Neuronal stem cell (in vitro differentiated cells): ENCODE results near the gene NUP54.

Source experiments
- DNase-seq: peaks from one replicate; pipeline ENCODE4 v3.0.0-alpha.2; 2013; ENCODE audit warnings: low spot score
- H2AFZ ChIP-seq: one replicate; pipeline ENCODE4 v1.6.1; 2013; ENCODE audit warnings: mild to moderate bottlenecking, low read length, inconsistent platforms
- H2AK5ac ChIP-seq: 2 replicates; pipeline ENCODE4 v1.6.1; 2013; ENCODE audit warnings: low read depth, mild to moderate bottlenecking, inconsistent platforms, low read length, moderate library complexity, mixed read lengths
- H2BK120ac ChIP-seq: 2 replicates; pipeline ENCODE4 v1.6.1; 2013; ENCODE audit warnings: low read depth, mild to moderate bottlenecking, inconsistent platforms, low read length, moderate library complexity, mixed read lengths
- H2BK12ac ChIP-seq: one replicate; pipeline ENCODE4 v1.6.1; 2013; ENCODE audit warnings: low read length, inconsistent platforms
- H2BK15ac ChIP-seq: 2 replicates; pipeline ENCODE4 v1.6.1; 2013; ENCODE audit warnings: mild to moderate bottlenecking, low read length, inconsistent platforms, mixed read lengths
- H2BK5ac ChIP-seq: one replicate; pipeline ENCODE4 v1.6.1; 2013; ENCODE audit warnings: inconsistent platforms, mild to moderate bottlenecking, low read length, moderate library complexity
- H3K14ac ChIP-seq: one replicate; pipeline ENCODE4 v1.6.1; 2013; ENCODE audit warnings: low read length, inconsistent platforms
- H3K18ac ChIP-seq: 2 replicates; pipeline ENCODE4 v1.6.1; 2013; ENCODE audit warnings: low read length, inconsistent platforms
- H3K23ac ChIP-seq: 2 replicates; pipeline ENCODE4 v1.6.1; 2013; ENCODE audit warnings: low read depth, mild to moderate bottlenecking, mixed read lengths, low read length, inconsistent platforms; ENCODE audit not compliant: poor library complexity
- H3K27ac ChIP-seq: replicated peaks from 3 replicates; pipeline ENCODE4 v1.5.1; 2013; ENCODE audit warnings: low read length, inconsistent platforms
- H3K27me3 ChIP-seq, 3 experiments: 2 replicates each; pipeline ENCODE4 v1.6.1; 2013; ENCODE audit warnings: low read length in 3 of 3, mild to moderate bottlenecking in 2 of 3, inconsistent platforms in 1 of 3, low read depth in 1 of 3, mixed read lengths in 1 of 3, moderate library complexity in 1 of 3; ENCODE audit not compliant: control insufficient read depth in 3 of 3, insufficient read depth in 3 of 3
- H3K36me3 ChIP-seq, 2 donors: replicated peaks in 1 of 2; 2 replicates each; pipeline ENCODE4 v1.6.1; 2013; ENCODE audit warnings: low read length in 2 of 2; ENCODE audit not compliant: control insufficient read depth in 2 of 2, insufficient read depth in 2 of 2
- H3K4ac ChIP-seq: 2 replicates; pipeline ENCODE4 v1.6.1; 2013; ENCODE audit warnings: inconsistent platforms, mild to moderate bottlenecking, low read length, moderate library complexity
- H3K4me1 ChIP-seq, 2 donors: 1 replicate in 1 of 2; 2 replicates in 1 of 2; pipeline ENCODE4 v1.6.1; 2013; ENCODE audit warnings: low read length in 2 of 2, low read depth in 1 of 2; ENCODE audit not compliant: control insufficient read depth in 2 of 2, insufficient read depth in 1 of 2
- H3K4me2 ChIP-seq: one replicate; pipeline ENCODE4 v1.6.1; 2013; ENCODE audit warnings: mild to moderate bottlenecking, low read length, inconsistent platforms; ENCODE audit not compliant: insufficient read depth, poor library complexity, severe bottlenecking
- H3K4me3 ChIP-seq, 2 donors: 2 replicates each; pipeline ENCODE4 v1.5.1; 2013; ENCODE audit warnings: low read length in 2 of 2, mild to moderate bottlenecking in 2 of 2, inconsistent platforms in 1 of 2, moderate library complexity in 1 of 2
- H3K79me1 ChIP-seq: one replicate; pipeline ENCODE4 v1.6.1; 2013; ENCODE audit warnings: low read depth, mild to moderate bottlenecking, inconsistent platforms, low read length, moderate library complexity
- H3K9ac ChIP-seq: one replicate; pipeline ENCODE4 v1.6.1; 2013; ENCODE audit warnings: mild to moderate bottlenecking, low read depth, low read length, inconsistent platforms; ENCODE audit not compliant: poor library complexity
- H3K9me3 ChIP-seq, 2 donors: replicated peaks in 1 of 2; 2 replicates each; pipeline versions ENCODE3 to v1.6.1; 2013; ENCODE audit warnings: low read length in 2 of 2, mild to moderate bottlenecking in 2 of 2, inconsistent platforms in 1 of 2, low read depth in 1 of 2, mixed read lengths in 1 of 2, moderate library complexity in 1 of 2; ENCODE audit not compliant: control insufficient read depth in 2 of 2, insufficient read depth in 1 of 2
- H4K8ac ChIP-seq: one replicate; pipeline ENCODE4 v1.6.1; 2013; ENCODE audit warnings: low read depth, mild to moderate bottlenecking, inconsistent platforms, low read length, moderate library complexity
- H4K91ac ChIP-seq: one replicate; pipeline ENCODE4 v1.6.1; 2013; ENCODE audit warnings: low read length, low read depth, mild to moderate bottlenecking, inconsistent platforms; ENCODE audit not compliant: poor library complexity
- WGBS, 2 donors: extraction: QIAGEN DNeasy Blood & Tissue Kit; methylation state at CpG; one replicate each; pipeline ENCODE4 v1.1.7; 2013; ENCODE audit warnings: missing lambda C conversion rate in 2 of 2, mixed read lengths in 1 of 2; ENCODE audit not compliant: insufficient read length in 2 of 2, insufficient replicate concordance in 1 of 2; ENCODE audit errors: extremely low coverage in 2 of 2; 5-methylcytosine and 5-hydroxymethylcytosine counted together

NUP54 gene

DNA sequence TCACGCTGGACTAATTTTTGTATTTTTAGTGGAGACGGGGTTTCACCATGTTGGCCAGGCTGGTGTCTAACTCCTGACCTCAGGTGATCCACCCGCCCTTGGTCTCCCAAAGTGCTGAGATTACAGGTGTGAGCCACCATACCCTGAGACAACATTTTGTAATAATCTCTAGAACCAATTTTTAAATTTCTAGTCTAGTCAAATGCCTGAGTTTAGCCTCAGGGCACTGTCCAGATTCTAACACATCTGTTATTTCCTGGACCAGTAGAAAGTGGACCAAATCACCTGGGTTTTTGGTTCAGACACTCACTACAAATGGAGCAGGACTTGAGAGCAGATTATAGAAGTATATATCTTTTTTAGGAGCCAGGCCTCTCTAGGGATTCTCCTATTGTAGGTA, 52.1 kb downstream of the NUP54 start:
- H2BK12ac ChIP-seq, result no peak overlapping the region
- H3K4me1 ChIP-seq, result no peaks in the 10 kb centered on the region
- no peak for DNase-seq
- no peaks in the 10 kb centered on the region for H3K9me3 ChIP-seq
- H2BK120ac ChIP-seq, result no peak overlapping the region
- no peak overlapping the region for H2AFZ ChIP-seq
- no peak overlapping the region for H3K14ac ChIP-seq
- H3K4ac ChIP-seq, result no peak overlapping the region
- H3K79me1 ChIP-seq, result no peaks in the 10 kb centered on the region
- H4K91ac ChIP-seq, result no peak overlapping the region
- H3K27me3 ChIP-seq, result peaks cover 0 to 12% (median 0%) of the 10 kb centered on the region in 3 experiments
- no peak overlapping the region for H3K23ac ChIP-seq
- no peak overlapping the region for H3K4me2 ChIP-seq
- no peak overlapping the region for H2BK15ac ChIP-seq
- no peak overlapping the region for H4K8ac ChIP-seq
- H2BK5ac ChIP-seq, result no peak overlapping the region
- no peak overlapping the region for H3K4me3 ChIP-seq
- no peak overlapping the region for H3K27ac ChIP-seq
- H3K18ac ChIP-seq, result no peak overlapping the region
- no peak overlapping the region for H2AK5ac ChIP-seq
- no CpG with 5 or more reads among the region's 3 CpGs for WGBS, 2 donors
- H3K36me3 ChIP-seq, result no peaks in the 10 kb centered on the region
- H3K9ac ChIP-seq, result no peak overlapping the region

DNA sequence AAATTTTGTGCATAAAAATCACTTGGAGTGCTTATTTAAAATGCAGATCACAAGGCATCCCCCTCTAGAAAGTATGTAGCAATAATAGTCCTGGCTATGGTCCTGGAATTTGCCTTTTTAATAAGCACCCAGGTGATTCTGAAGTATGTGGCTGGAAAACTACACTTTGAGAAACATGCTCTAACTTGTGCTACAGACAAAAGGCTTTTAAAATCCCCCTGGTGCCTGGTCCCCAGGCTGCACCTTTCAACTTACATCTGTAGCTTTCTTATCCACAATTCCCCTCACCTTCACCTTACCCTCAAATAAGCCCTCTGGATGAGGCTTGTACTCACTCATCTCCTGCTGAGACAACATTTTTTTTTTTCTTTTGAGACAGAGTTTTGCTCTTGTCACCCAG, 52.6 kb downstream of the NUP54 start:
- Histone ChIP-seq H4K91ac (no peak overlapping the region), H3K9me3 (no peaks in the 10 kb centered on the region), H3K4me3 (no peak overlapping the region), H3K14ac (no peak overlapping the region), H2AFZ (no peak overlapping the region), H3K18ac (no peak overlapping the region), H3K27me3 (peaks cover 0 to 12% (median 0%) of the 10 kb centered on the region in 3 experiments), H3K27ac (no peak overlapping the region), H2BK15ac (no peak overlapping the region), H2BK12ac (no peak overlapping the region), H2BK120ac (no peak overlapping the region), H3K4me2 (no peak overlapping the region), H4K8ac (no peak overlapping the region), H3K4ac (no peak overlapping the region), H3K23ac (no peak overlapping the region), H3K9ac (no peak overlapping the region), H2AK5ac (no peak overlapping the region), H2BK5ac (no peak overlapping the region), H3K79me1 (no peaks in the 10 kb centered on the region), H3K4me1 (no peaks in the 10 kb centered on the region), H3K36me3 (no peaks in the 10 kb centered on the region)
- DNase-seq, result no peak

DNA sequence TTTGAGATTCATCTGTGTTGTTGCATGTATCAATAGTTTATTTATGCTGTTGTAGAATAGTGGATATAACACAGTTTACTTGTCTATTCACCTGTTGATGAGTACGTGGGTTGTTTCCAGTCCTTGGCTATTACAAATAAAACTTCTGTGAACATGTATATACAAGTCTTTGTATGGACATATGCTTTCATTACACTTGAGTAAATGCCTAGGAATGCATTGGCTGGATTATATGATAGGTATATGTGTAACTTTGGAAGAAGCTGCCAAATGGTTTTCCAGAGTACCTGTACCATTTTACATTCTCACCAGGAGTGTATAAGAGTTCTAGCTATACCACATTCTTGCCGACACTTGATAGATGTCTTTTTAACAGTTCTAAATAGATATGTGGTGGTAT, 57.1 kb downstream of the NUP54 start:
- Histone ChIP-seq H3K79me1 (no peaks in the 10 kb centered on the region), H3K27me3 (peaks cover 0 to 14% (median 0%) of the 10 kb centered on the region in 3 experiments), H3K14ac (no peak overlapping the region), H3K4me2 (no peak overlapping the region), H3K9ac (no peak overlapping the region), H3K36me3 (no peaks in the 10 kb centered on the region), H3K9me3 (no peaks in the 10 kb centered on the region), H3K4me1 (peaks cover 0 to 3% of the 10 kb centered on the region in 2 donors), H2BK120ac (no peak overlapping the region), H2BK15ac (no peak overlapping the region), H4K91ac (no peak overlapping the region), H2BK5ac (no peak overlapping the region), H3K27ac (no peak overlapping the region), H4K8ac (no peak overlapping the region), H3K4ac (no peak overlapping the region), H2AFZ (no peak overlapping the region), H3K23ac (no peak overlapping the region), H2BK12ac (no peak overlapping the region), H2AK5ac (no peak overlapping the region), H3K4me3 (no peak overlapping the region), H3K18ac (no peak overlapping the region)
- no CpG with 5 or more reads among the region's 2 CpGs for WGBS, 2 donors
- DNase-seq, result no peak

DNA sequence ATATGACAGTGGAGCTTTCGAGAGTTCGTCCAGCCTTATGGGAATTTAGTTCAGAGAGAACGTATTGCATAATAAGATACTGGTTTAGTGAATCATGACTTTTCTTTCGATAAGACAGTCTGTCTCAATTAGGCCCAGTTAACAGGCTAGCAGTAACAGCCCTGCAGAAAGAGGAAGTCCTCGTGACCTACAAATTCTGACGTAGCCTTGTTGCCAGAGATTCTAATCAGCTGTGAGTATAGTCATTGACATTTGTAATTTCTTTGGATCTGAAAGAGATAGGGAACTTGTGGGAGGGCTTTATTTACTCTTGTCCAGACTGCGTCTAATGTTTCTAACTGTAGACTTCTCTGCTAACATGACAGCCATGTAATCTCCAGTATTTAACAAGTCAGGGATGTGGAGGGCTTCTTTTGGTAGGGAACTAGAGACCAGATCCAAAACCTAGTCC, 57.9 kb downstream of the NUP54 start:
- Histone ChIP-seq H2AFZ (no peak overlapping the region), H3K4me1 (peaks cover 0 to 3% of the 10 kb centered on the region in 2 donors), H3K14ac (no peak overlapping the region), H3K79me1 (no peaks in the 10 kb centered on the region), H3K4ac (no peak overlapping the region), H2BK15ac (no peak overlapping the region), H3K18ac (no peak overlapping the region), H2AK5ac (no peak overlapping the region), H2BK12ac (no peak overlapping the region), H3K23ac (no peak overlapping the region), H3K9ac (no peak overlapping the region), H4K91ac (no peak overlapping the region), H3K27ac (no peak overlapping the region), H2BK5ac (no peak overlapping the region), H3K9me3 (no peaks in the 10 kb centered on the region), H3K4me2 (no peak overlapping the region), H3K27me3 (peaks cover 0 to 16% (median 0%) of the 10 kb centered on the region in 3 experiments), H4K8ac (no peak overlapping the region), H2BK120ac (no peak overlapping the region), H3K36me3 (no peaks in the 10 kb centered on the region), H3K4me3 (no peak overlapping the region)
- DNase-seq, result no peak
- WGBS, 2 donors, result no CpG with 5 or more reads among the region's 7 CpGs
